Measurements from ENCODE around the gene CA9. TPM values are rescaled to one million over a fixed set of nuclear protein-coding genes. Genes with fewer than 3 reads are reported as not detected.
"Not testable (repeated sequence)": the region's sequence is repeated elsewhere in the genome, so short reads cannot be mapped to it uniquely, and the experiment has no call there.

CA9 gene
- total RNA-seq, 8 experiments from 2014 or later: 0.60 to 1.8 (median 0.87) TPM; not detected in 5

DNA sequence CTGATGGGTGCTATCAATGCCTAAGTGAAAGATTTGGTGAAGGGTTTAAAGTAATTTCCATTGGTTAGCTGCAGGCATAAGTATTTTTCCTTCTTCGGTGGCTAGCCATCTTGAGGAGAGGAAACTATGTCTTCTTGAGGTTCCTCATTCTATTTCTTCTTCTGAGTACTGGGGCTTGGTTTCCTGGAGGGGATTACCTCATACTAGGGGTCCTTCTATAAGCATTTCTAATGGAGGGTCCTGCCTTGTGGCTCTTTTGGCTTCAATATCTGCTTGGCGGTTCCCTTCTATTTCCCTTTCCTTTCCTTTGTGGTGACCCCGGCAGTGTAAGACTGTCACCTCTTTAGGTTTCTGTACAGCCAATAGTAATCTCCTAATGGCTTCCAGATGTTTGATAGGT, 32.2 kb upstream of the CA9 start:
- H3K4me3 ChIP-seq; H3K27ac ChIP-seq; H3K4me1 ChIP-seq (replicated peaks in 1 of 2); ATAC-seq (replicated peaks in 6 of 8); in situ Hi-C loops (cut with MboI; ENCODE audit: low pct_unique_long_range_greater_than_20kb in 2 of 9, low sequenced_read_pairs in 9 of 9, unreplicated experiment in 9 of 9): not testable (repeated sequence)
- 0 to 100% (median 94%) methylated on average over 1 to 3 of the region's 3 CpGs; no CpG with 5 or more reads in 3 of the 10 experiments for WGBS, 10 experiments

DNA sequence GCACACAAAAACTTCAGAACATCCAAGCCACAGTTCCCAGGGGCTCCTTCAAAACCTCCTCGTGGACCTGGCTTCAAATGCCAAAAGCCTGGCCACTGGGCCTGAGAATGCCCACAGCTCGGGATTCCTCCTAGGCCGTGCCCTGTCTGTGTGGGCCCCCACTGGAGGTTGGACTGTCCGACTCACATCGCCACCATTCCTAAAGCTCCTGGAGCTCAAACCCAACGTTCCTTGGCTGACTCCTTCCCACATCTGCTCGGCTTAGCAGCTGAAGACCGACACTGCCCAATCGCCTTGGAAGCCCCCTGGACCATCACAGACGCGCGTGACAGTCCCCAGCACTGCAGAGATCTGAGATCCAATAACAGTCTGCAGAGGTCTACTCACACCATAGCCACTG, 30.7 kb upstream of the CA9 start:
- Histone ChIP-seq H3K4me1 (replicated peaks in 1 of 2) (peaks cover 8 to 10% of the 10 kb centered on the region in 2 donors), H3K27ac (no peak overlapping the region), H3K4me3 (no peak overlapping the region)
- no peak for ATAC-seq (replicated peaks in 6 of 8)
- WGBS, 10 experiments: 78 to 90% (median 80%) methylated on average over 1 to 7 of the region's 12 CpGs; no CpG with 5 or more reads in 5 of the 10 experiments
- in situ Hi-C loops (cut with MboI; ENCODE audit: low pct_unique_long_range_greater_than_20kb in 2 of 9, low sequenced_read_pairs in 9 of 9, unreplicated experiment in 9 of 9): no loop called here

DNA sequence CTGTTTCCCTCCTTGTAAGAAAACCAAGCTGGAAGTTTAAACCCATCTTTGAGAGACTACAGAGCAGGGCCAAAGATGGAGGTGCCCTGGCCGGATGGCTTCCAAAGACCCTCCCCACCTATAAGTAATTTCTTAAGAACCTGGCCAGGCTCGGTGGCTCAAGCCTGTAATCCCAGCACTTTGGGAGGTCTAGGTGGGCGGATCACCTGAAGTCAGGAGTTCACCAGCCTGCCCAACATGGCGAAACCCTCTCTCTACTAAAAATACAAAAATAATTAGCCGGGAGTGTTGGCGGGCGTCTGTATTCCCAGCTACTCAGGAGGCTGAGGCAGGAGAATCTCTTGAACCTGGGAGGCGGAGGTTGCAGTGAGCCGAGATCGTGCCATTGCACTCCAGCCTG, 28.0 kb upstream of the CA9 start:
- WGBS, 10 experiments: 0 to 68% (median 44%) methylated on average over 1 to 4 of the region's 10 CpGs; no CpG with 5 or more reads in 2 of the 10 experiments
- ATAC-seq (replicated peaks in 6 of 8); H3K27ac ChIP-seq; in situ Hi-C loops (cut with MboI; ENCODE audit: low pct_unique_long_range_greater_than_20kb in 2 of 9, low sequenced_read_pairs in 9 of 9, unreplicated experiment in 9 of 9): not testable (repeated sequence)
- peak overlapping the region in 4 of 5 donors; percentile 44 to 61 (median 50) for H3K4me3 ChIP-seq
- H3K4me1 ChIP-seq (replicated peaks in 1 of 2): peaks cover 8 to 10% of the 10 kb centered on the region in 2 donors

DNA sequence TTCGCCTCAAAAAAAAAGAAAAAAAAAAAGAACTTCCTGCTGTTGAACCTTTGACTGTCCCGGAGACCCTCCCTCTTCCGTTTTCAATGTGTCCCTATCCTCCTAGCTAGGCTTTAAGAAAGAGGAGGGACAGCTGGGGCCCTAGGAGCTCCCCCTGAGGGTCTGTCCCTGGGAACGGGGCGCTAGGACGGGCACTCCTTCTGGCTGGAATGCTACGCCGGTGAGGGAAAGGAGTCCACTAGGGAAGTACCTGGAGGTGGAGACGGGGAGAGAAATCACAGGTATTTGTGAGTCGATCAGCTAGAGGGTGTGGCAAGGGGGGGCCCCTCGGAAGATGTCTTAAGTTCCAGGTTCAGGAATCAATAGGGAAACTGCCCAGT, 27.6 kb upstream of the CA9 start:
- ATAC-seq (replicated peaks in 6 of 8): peak; percentile 13 to 30 (median 20)
- Histone ChIP-seq H3K4me3 (peak overlapping the region; percentile 44 to 61 (median 53)), H3K27ac (no peak overlapping the region), H3K4me1 (replicated peaks in 1 of 2) (peaks cover 8 to 10% of the 10 kb centered on the region in 2 donors)
- WGBS, 10 experiments: 0 to 18% (median 6%) methylated on average over 1 to 7 of the region's 11 CpGs; no CpG with 5 or more reads in 2 of the 10 experiments
- in situ Hi-C loops (cut with MboI; ENCODE audit: low pct_unique_long_range_greater_than_20kb in 2 of 9, low sequenced_read_pairs in 9 of 9, unreplicated experiment in 9 of 9): no loop called here

DNA sequence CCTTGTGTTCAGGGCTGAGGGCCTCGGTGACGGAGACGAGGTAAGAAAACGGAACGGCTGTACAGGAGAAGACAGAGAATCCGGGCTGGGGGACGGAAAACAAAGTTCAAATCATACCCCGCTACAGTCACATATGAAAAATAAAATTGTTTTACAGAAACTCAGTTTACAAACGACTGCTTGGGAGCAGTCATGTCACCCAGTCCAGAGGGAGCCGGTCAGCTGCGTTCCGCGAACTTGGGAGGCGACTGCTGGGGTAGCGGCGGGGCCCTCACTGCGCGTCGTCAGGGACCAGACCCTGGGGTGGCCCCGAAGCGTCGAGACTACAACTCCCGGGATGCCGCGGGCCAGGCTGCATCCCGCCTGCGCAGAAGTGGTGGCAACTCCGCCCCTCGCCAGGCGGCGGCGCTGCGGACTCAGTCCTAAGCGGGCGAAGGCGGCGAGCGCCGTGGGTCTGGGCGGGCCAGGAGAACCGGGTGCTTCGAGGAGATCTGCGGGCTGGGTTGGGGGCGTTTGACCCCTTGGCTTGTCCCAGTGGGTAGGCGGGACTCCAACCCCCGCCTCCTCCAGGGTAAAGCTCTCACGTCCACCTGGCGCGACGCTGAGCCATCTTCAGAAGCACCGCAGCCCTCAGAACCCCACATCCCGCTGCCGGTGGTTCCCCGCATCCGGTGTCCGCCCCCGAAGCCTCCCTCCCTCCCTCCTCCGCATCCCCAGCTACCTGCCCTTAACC, 27.0 kb upstream of the CA9 start:
- in situ Hi-C loops (cut with MboI; ENCODE audit: low pct_unique_long_range_greater_than_20kb in 2 of 9, low sequenced_read_pairs in 9 of 9, unreplicated experiment in 9 of 9): no loop called here
- Histone ChIP-seq H3K27ac (peak overlapping the region; percentile 40 to 44), H3K4me3 (peak overlapping the region; percentile 44 to 61 (median 53)), H3K4me1 (replicated peaks in 1 of 2) (peaks cover 8 to 10% of the 10 kb centered on the region in 2 donors)
- ATAC-seq (replicated peaks in 6 of 8): peak; percentile 94 to 98 (median 95)
- WGBS, 10 experiments: 0 to 16% (median 2%) methylated on average over 3 to 20 of the region's 58 CpGs; no CpG with 5 or more reads in 4 of the 10 experiments

DNA sequence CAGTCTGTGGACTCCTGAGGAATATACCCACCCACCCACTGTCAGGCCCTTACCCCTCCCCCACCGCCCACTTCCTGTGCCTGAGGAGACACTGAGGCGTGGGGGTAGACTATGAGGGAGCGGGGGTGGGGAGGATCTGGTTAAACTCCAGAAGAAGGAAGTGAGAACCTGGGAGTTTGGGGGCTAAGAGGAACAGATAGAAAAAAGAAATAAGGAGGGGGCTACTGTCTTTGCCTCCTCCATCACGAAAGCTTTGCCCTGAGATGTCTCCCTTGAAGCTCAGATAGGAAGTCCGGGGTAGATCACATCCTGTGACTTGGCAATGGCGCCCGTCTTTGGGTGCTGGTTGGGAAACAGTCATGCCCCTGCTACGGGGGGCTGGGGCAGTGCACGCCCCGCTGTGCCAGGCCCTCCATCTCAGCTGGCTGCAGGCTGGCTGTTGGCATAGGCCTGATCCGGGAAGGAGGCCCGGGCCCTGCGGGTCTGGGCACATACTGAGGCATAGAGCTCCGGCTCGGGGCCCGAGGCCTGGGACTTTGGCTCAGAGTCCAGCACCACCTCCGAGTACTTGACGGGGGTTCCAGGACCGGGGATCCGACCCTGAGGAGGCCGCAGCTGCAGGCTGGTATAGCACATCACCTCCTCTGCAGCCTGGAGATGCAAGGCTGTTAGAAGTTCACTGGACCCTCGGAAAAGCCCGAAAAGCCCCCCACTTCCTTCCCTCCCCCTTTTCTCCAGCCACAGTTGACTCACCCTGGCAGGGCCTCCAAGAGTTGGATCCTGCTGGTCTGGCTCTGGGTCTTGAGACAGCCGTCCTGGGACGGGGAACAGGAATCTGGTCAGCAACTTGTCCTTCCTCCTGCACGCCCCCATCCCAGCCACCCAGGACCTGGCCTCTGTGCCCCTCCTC, 24.0 kb upstream of the CA9 start:
- Histone ChIP-seq H3K4me3 (no peak overlapping the region), H3K27ac (no peak overlapping the region), H3K4me1 (replicated peaks in 1 of 2) (peaks cover 8 to 10% of the 10 kb centered on the region in 2 donors)
- no peak for ATAC-seq (replicated peaks in 6 of 8)
- in situ Hi-C loops (cut with MboI; ENCODE audit: low pct_unique_long_range_greater_than_20kb in 2 of 9, low sequenced_read_pairs in 9 of 9, unreplicated experiment in 9 of 9): no loop called here
- 60 to 93% (median 85%) methylated on average over 1 to 11 of the region's 26 CpGs; no CpG with 5 or more reads in 4 of the 10 experiments for whole genome bisulfite sequencing, 10 experiments

DNA sequence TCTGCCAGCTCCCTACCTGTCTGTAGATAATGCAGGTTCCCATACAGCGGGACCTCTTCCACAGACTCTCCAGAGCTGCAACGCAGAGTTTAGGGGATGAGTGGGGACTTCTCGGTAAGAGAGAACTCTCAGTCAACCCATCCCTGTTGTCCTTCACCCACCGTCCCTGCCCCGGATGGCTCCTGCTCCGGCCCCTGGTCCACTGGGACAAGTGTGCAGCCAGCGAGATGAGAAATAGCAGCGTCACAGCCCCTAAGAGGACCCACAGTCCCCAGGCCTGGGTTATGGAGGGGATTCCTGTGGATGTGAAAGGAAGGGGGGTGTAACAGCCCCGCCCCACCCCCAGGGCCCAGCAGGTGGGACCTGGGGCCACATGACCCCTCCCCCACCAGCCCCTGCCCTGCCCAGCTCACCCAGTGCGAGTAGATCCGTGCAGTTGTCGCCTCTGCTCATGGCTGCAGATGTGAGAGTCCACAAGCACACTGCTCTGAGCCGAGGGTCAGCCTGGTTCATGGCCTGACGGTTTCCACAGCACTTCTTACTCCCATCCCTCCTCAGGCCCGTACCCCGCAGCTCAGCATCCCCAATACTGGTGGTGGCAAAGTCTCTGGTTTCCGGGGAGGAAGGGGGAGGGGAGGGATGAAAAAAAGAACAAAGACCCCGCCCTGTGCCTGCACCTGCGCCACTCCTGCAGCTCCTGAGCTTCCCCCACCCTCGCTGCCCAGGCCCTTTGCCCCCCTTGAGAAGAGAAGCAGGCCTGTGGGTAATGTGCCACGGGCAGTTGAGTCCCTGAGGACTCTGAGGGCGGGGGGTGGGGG, 23.2 kb upstream of the CA9 start, which contains the start of gene SIT1:
Gene SIT1, minus strand, starts transcription at position 591 of the 818 bp plus-strand sequence. Its CDS starts 78 bp downstream, at position 513.
- in situ Hi-C loops (cut with MboI; ENCODE audit: low pct_unique_long_range_greater_than_20kb in 2 of 9, low sequenced_read_pairs in 9 of 9, unreplicated experiment in 9 of 9): no loop called here
- Histone ChIP-seq H3K4me1 (replicated peaks in 1 of 2) (peaks cover 8 to 10% of the 10 kb centered on the region in 2 donors), H3K27ac (no peak within 1 kb of the TSS), H3K4me3 (no peak within 1 kb of the TSS)
- 50 to 58% methylated on average over 2 to 3 of the region's 22 CpGs; no CpG with 5 or more reads in 8 of the 10 experiments for WGBS, 10 experiments
- ATAC-seq (replicated peaks in 6 of 8): no peak

DNA sequence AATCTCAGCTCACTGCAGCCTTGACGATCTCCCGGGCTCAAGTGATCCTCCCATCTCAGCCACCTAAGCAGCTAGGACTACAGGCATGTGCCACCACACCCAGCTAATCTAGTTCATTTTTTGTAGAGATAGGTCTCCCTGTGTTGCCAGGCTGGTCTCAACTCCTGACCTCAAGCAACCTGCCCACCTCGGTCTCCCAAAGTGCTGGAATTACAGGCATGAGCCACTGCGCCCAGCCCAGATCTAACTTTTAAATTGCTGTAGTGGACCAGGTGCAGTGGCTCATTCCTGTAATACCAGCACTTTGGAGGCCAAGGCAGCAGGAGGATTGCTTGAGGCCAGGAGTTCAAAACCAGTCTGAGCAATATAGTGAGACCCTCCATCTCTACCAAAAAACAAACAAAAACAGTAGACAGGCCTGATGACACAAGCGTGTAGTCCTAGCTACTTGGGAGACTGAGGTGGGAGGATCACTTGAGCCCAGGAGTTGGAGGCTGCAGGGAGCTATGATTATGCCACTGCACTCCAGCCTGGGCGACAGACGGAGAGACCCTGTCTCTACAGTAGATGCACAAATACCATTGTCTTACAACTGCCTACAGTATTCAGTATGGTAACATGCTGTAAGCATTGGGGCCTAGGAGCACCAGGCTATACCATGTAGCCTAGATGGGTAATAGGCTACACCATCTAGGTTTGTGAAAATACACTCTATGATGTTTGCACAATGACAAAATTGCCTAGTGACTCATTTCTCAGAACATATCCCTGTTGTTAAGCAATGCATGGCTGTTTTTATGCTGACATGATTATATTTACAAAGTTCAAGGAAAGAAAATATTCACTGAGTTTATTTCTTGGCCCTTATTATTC, 21.5 kb upstream of the CA9 start:
- in situ Hi-C loops (cut with MboI; ENCODE audit: low pct_unique_long_range_greater_than_20kb in 2 of 9, low sequenced_read_pairs in 9 of 9, unreplicated experiment in 9 of 9): no loop called here
- WGBS, 10 experiments: 58 to 100% (median 84%) methylated on average over 1 to 7 of the region's 7 CpGs; no CpG with 5 or more reads in 1 of the 10 experiments

DNA sequence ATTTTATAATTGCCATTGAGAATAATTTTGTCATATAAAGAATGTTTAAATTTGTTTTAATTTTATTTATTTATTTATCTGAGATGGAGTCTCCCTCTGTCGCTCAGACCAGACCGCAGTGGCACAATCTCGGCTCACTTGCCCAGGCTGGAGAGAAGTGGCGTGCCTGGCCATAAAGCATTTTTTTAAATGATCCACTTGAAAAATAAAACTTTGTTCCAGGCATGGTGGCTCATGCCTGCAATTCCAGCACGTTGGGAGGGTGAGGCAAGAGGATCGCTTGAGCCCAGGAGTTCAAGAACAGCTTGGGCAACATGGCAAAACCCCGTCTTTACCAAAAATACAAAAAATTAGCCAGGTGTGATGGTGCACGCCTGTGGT, 20.9 kb upstream of the CA9 start:
- Histone ChIP-seq H3K4me3 (no peak overlapping the region), H3K4me1 (replicated peaks in 1 of 2) (peaks cover 11 to 12% of the 10 kb centered on the region in 2 donors), H3K27ac (no peak overlapping the region)
- in situ Hi-C loops (cut with MboI; ENCODE audit: low pct_unique_long_range_greater_than_20kb in 2 of 9, low sequenced_read_pairs in 9 of 9, unreplicated experiment in 9 of 9): no loop called here
- no peak for ATAC-seq (replicated peaks in 6 of 8)
- 21 to 100% (median 87%) methylated on average over 1 to 8 of the region's 8 CpGs; no CpG with 5 or more reads in 1 of the 10 experiments for WGBS, 10 experiments

More for the DNA sequence above, 21.5 kb upstream of the CA9 start:
- Histone ChIP-seq H3K27ac (no peak overlapping the region), H3K4me1 (replicated peaks in 1 of 2) (peaks cover 17 to 18% of the 10 kb centered on the region in 2 donors), H3K4me3 (no peak overlapping the region)
- ATAC-seq (replicated peaks in 6 of 8): peak in 1 of 8 experiments; percentile 17

DNA sequence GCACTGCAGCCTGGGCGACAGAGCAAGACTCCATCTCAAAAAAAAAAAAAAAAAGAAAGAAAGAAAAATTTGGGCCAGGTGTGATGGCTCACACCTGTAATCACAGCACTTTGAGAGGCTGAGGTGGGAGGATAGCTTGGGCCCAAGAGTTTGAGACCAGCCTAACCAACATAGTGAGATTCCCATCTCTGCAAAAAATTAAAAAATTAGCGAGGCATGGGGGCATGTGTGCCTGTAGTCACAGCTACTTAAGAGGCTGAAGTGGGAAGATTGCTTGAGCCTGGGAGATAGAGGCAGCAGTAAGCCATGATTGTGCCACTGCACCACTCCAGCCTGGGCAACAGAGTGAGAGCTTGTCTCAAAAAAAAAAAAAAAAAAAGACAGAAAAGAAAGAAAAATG, 20.1 kb upstream of the CA9 start:
- Histone ChIP-seq H3K4me3 (no peak overlapping the region), H3K4me1 (replicated peaks in 1 of 2) (peaks cover 9 to 10% of the 10 kb centered on the region in 2 donors), H3K27ac (no peak overlapping the region)
- ATAC-seq (replicated peaks in 6 of 8): no peak
- in situ Hi-C loops (cut with MboI; ENCODE audit: low pct_unique_long_range_greater_than_20kb in 2 of 9, low sequenced_read_pairs in 9 of 9, unreplicated experiment in 9 of 9): no loop called here
- WGBS, 10 experiments: 33 to 100% (median 83%) methylated on average over 1 to 2 of the region's 2 CpGs; no CpG with 5 or more reads in 3 of the 10 experiments

DNA sequence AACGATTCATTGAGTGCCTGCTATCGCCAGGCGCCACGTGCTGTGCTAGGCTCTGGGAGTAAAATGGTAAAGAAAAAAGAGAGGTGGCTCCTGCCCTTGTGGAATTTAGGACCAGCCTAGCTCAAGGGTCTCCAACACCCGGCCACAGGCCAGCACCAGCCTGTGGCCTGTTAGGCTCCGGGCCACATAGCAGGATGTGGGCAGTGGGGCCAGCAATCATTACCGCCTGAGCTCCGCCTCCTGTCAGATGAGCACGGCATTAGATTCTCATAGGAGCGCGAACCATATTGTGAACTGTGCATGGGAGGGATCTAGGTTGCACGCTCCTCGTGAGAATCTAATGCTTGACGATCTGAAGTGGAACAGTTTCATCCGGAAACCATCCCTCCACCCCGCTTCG, 17.4 kb upstream of the CA9 start:
- no peak overlapping the region for H3K4me3 ChIP-seq
- WGBS, 10 experiments: 70 to 100% (median 92%) methylated on average over 1 to 14 of the region's 17 CpGs; no CpG with 5 or more reads in 3 of the 10 experiments
- H3K27ac ChIP-seq: peak overlapping the region; percentile 45 to 99
- in situ Hi-C loops (cut with MboI; ENCODE audit: low pct_unique_long_range_greater_than_20kb in 2 of 9, low sequenced_read_pairs in 9 of 9, unreplicated experiment in 9 of 9): no loop called here
- H3K4me1 ChIP-seq (replicated peaks in 1 of 2): peaks cover 16% of the 10 kb centered on the region in 2 donors
- ATAC-seq (replicated peaks in 6 of 8): no peak
